ENCODE results near the gene PLEKHM3. TPM values are rescaled to one million over a fixed set of nuclear protein-coding genes. Genes with fewer than 3 reads are reported as not detected.
A peak's percentile ranks its signal among the peaks of the same experiment; 100 is the strongest.

PLEKHM3 gene
- total and polyA plus RNA-seq, 2 donors (not counting 3 experiments of a cell fraction or from before 2014, with no cell fraction given) = 3.1 to 9.1 TPM

DNA sequence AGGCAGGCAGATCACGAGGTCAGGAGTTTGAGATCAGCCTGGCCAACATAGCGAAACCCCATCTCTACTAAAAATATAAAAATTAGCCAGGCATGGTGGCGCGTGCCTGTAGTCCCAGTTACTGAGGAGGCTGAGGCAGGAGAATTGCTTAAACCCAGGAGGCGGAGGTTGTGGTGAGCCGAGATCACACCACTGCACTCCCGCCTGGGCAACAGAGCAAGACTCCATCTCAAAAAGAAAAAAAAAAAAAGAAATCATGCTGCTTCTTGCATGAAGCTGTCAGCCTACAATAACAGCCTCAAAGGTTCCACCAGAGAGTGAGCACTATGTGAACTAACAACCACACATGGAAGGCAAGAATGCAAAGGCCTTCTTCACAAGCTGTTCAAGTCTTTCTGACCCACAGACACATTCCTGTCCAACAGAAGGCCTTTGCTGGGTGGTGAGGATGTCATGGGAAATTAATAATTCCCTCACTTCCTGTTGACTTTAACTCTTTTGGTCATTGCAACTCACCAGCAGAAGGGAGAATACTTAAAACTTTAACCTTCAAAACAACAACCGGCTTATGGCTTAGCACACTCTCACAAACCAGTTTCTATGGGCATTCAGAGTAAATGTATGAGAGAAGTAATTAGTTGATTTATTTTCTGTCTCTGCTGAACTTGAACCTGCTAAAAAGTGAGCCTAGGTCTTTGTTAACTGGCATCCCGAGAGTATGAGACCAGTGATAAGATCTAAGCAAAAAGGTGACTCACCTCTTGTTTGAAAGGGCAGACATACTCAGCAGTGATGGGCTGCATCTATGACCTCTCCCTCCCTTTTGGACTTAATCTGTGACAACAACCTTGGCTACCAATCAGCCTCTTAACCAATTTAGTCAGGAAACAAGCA lies 11.8 kb downstream of the PLEKHM3 start:
- TF ChIP-seq FOS (IDR thresholded peaks at IDR 0.05; ENCODE audit: borderline replicate concordance, insufficient read depth, low read length) (peak; percentile 29), POLR2AphosphoS5 (IDR thresholded peaks at IDR 0.05; ENCODE audit: insufficient read depth, low read depth, low read length) (no peak), MYC (IDR thresholded peaks at IDR 0.05; ENCODE audit: low read depth, low read length) (no peak), EZH2 (IDR thresholded peaks at IDR 0.05; ENCODE audit: borderline replicate concordance, low read depth, low read length, severe bottlenecking) (no peak), GATA2 (IDR thresholded peaks at IDR 0.05; ENCODE audit: insufficient read depth, insufficient read length, low read depth, low read length) (peak; percentile 93), POLR2A (IDR thresholded peaks at IDR 0.05; ENCODE audit: low read depth, low read length) (no peak), JUN (IDR thresholded peaks at IDR 0.05; ENCODE audit: borderline replicate concordance, insufficient read depth, insufficient read length, low read depth) (peak; percentile 58)
- TF ChIP-seq, protein P1, sequence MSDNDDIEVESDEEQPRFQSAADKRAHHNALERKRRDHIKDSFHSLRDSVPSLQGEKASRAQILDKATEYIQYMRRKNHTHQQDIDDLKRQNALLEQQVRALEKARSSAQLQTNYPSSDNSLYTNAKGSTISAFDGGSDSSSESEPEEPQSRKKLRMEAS (IDR thresholded peaks at IDR 0.05; ENCODE audit: insufficient read depth, insufficient read length) = no peak
- TF ChIP-seq, protein P2, sequence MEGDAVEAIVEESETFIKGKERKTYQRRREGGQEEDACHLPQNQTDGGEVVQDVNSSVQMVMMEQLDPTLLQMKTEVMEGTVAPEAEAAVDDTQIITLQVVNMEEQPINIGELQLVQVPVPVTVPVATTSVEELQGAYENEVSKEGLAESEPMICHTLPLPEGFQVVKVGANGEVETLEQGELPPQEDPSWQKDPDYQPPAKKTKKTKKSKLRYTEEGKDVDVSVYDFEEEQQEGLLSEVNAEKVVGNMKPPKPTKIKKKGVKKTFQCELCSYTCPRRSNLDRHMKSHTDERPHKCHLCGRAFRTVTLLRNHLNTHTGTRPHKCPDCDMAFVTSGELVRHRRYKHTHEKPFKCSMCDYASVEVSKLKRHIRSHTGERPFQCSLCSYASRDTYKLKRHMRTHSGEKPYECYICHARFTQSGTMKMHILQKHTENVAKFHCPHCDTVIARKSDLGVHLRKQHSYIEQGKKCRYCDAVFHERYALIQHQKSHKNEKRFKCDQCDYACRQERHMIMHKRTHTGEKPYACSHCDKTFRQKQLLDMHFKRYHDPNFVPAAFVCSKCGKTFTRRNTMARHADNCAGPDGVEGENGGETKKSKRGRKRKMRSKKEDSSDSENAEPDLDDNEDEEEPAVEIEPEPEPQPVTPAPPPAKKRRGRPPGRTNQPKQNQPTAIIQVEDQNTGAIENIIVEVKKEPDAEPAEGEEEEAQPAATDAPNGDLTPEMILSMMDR (IDR thresholded peaks at IDR 0.05; ENCODE audit: extremely low read depth in 1 of 2, insufficient read depth in 1 of 2, low read depth in 1 of 2, low read length in 2 of 2) = no peak
- H3K27ac ChIP-seq (ENCODE audit: insufficient read depth, low read depth, low read length) = peak overlapping the region; percentile 33
- H3K27me3 ChIP-seq (ENCODE audit: control insufficient read depth in 2 of 2, insufficient read depth in 2 of 2, low read length in 2 of 2) = no peaks in the 10 kb centered on the region
- dilution Hi-C loops (cut with MboI; ENCODE audit: extremely low pct_ligation_motif_present, low sequenced_read_pairs) (no loop called here), intact Hi-C loops (cut with micrococcal nuclease) (no loop called here)
- no peak overlapping the region for H3K9ac ChIP-seq (replicated peaks; ENCODE audit: extremely low read depth, insufficient read depth, low read length)
- peak; percentile 60 for DNase-seq (ENCODE audit: low read depth, low spot score)
- peaks cover 15% of the 10 kb centered on the region for H3K4me1 ChIP-seq (ENCODE audit: control insufficient read depth, extremely low read depth, insufficient read depth, low read length)
- CTCF ChIA-PET = interaction anchor here (1.0 to 3.8 kb wide), 5 partner anchors 11 to 267 kb away, joined by 3 to 16 read pairs (median 4); partner anchors contain the start of gene PLEKHM3
- H3K9me1 ChIP-seq (replicated peaks; ENCODE audit: control insufficient read depth, extremely low read depth, insufficient read depth, low read length) = no peaks in the 10 kb centered on the region
- no TSS peak for BruUV-seq (replicated peaks)
- FAIRE-seq = peak; percentile 80
- H3K4me3 ChIP-seq (replicated peaks in 1 of 3; ENCODE audit: insufficient read depth in 1 of 3, low read depth in 1 of 3, low read length in 3 of 3) = no peak overlapping the region
- H3K4me2 ChIP-seq (ENCODE audit: insufficient read depth, low read length) = peak overlapping the region; percentile 10
- H3K9me3 ChIP-seq (replicated peaks; ENCODE audit: control insufficient read depth, insufficient read depth, low read length) = no peaks in the 10 kb centered on the region
- H3K79me2 ChIP-seq (ENCODE audit: control insufficient read depth, insufficient read depth, low read length) = no peaks in the 10 kb centered on the region
- H3K36me3 ChIP-seq (ENCODE audit: control insufficient read depth in 2 of 2, extremely low read depth in 1 of 2, insufficient read depth in 2 of 2, low read length in 2 of 2) = no peaks in the 10 kb centered on the region
- POLR2A ChIA-PET = interaction anchor here (1.1 kb wide), 1 partner anchor 12 kb away, joined by 3 read pairs; no protein-coding TSS in a partner anchor
- no peak overlapping the region for H2AFZ ChIP-seq (ENCODE audit: low read depth, low read length)
- no peaks in the 10 kb centered on the region for H4K20me1 ChIP-seq (replicated peaks; ENCODE audit: control insufficient read depth, extremely low read depth, insufficient read depth, low read length)
